Gastroesophageal sphincter (tissue), 4 donors: ENCODE measurements around the gene ADAMTSL2. TPM values are rescaled to one million over a fixed set of nuclear protein-coding genes. Genes with fewer than 3 reads are reported as not detected.

Source experiments
- ATAC-seq: fragments of 150-250 bp; one replicate; pipeline ENCODE4 v1.9.1; 2016; ENCODE audit warnings: mild to moderate bottlenecking, moderate library complexity
- H3K27ac ChIP-seq, 4 donors: fragments of 200-600 bp; sonication (generic) in 3 of 4; 1 replicate in 3 of 4; 2 replicates in 1 of 4; pipeline ENCODE4 v1.5.1; 2016 to 2019
- H3K27me3 ChIP-seq: fragments of 200-600 bp; sonication (generic); one replicate; pipeline ENCODE4 v1.5.1; 2019
- H3K36me3 ChIP-seq, 2 donors: fragments of 200-600 bp; sonication (generic); one replicate each; pipeline ENCODE4 v1.5.1; 2019; ENCODE audit warnings: control low read depth in 1 of 2
- H3K4me1 ChIP-seq, 3 donors: fragments of 200-600 bp; sonication (generic); 1 replicate in 2 of 3; 2 replicates in 1 of 3; pipeline ENCODE4 v1.5.1; 2016 to 2019; ENCODE audit warnings: control low read depth in 2 of 3
- H3K4me3 ChIP-seq, 2 donors: fragments of 200-600 bp; sonication (generic); one replicate each; pipeline ENCODE4 v1.5.1; 2019; ENCODE audit warnings: mild to moderate bottlenecking in 1 of 2, moderate library complexity in 1 of 2
- H3K9me3 ChIP-seq, 3 donors: fragments of 200-600 bp; sonication (generic); one replicate each; pipeline ENCODE4 v1.5.1; 2017 to 2019; ENCODE audit warnings: control low read depth in 2 of 3
- EP300 ChIP-seq: sonication (generic); formaldehyde crosslinking; IDR thresholded peaks from one replicate; pipeline ENCODE4 v1.6.1; 2017; ENCODE audit warnings: antibody characterized with exemption, mild to moderate bottlenecking
- POLR2A ChIP-seq, 2 donors: fragments of 450-650 bp; IDR thresholded peaks; one replicate each; pipeline ENCODE4 v1.6.1; 2017; ENCODE audit warnings: antibody characterized with exemption in 2 of 2, mild to moderate bottlenecking in 2 of 2, moderate library complexity in 1 of 2
- POLR2AphosphoS5 ChIP-seq: sonication (generic); formaldehyde crosslinking; IDR thresholded peaks from one replicate; pipeline ENCODE4 v1.6.1; 2017; ENCODE audit warnings: antibody characterized with exemption
- WGBS, 2 donors: methylation state at CpG; one replicate each; pipeline ENCODE4 v1.1.5; 2018; ENCODE audit warnings: low coverage in 1 of 2; 5-methylcytosine and 5-hydroxymethylcytosine counted together
- total RNA-seq, 4 donors: library from RNA; depleted of rRNA; stranded (reverse); fragments of >200 nt; gene quantifications; one replicate each; pipeline ENCODE4 v1.1.0, GENCODE V29; 2016
- TF ChIP-seq, protein P1 (sequence below), 4 experiments: fragments of 200-600 bp in 2 of 4; fragments of 450-650 bp in 2 of 4; sonication (generic) in 1 of 4; IDR thresholded peaks; one replicate each; pipeline ENCODE4 v1.5.1; 2017 to 2019; ENCODE audit warnings: antibody characterized with exemption in 4 of 4, mild to moderate bottlenecking in 2 of 4, moderate library complexity in 2 of 4

ADAMTSL2 gene
- total RNA-seq, 4 donors from 2014 or later: 2.0 to 5.8 (median 3.1) TPM

- H3K27ac ChIP-seq: no peak overlapping the region
- 8 to 18% methylated on average over 10 to 17 of the region's 28 CpGs for WGBS, 2 donors
- no peaks in the 10 kb centered on the region for H3K36me3 ChIP-seq
- no peak for TF ChIP-seq POLR2A (IDR thresholded peaks at IDR 0.05)
- no peak for TF ChIP-seq POLR2AphosphoS5
- TF ChIP-seq, protein P1, sequence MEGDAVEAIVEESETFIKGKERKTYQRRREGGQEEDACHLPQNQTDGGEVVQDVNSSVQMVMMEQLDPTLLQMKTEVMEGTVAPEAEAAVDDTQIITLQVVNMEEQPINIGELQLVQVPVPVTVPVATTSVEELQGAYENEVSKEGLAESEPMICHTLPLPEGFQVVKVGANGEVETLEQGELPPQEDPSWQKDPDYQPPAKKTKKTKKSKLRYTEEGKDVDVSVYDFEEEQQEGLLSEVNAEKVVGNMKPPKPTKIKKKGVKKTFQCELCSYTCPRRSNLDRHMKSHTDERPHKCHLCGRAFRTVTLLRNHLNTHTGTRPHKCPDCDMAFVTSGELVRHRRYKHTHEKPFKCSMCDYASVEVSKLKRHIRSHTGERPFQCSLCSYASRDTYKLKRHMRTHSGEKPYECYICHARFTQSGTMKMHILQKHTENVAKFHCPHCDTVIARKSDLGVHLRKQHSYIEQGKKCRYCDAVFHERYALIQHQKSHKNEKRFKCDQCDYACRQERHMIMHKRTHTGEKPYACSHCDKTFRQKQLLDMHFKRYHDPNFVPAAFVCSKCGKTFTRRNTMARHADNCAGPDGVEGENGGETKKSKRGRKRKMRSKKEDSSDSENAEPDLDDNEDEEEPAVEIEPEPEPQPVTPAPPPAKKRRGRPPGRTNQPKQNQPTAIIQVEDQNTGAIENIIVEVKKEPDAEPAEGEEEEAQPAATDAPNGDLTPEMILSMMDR (IDR thresholded peaks at IDR 0.05): no peak
- TF ChIP-seq EP300: no peak
- H3K27me3 ChIP-seq: peaks cover 65% of the 10 kb centered on the region
- no peak for ATAC-seq
- no peaks in the 10 kb centered on the region for H3K9me3 ChIP-seq
- H3K4me1 ChIP-seq: peaks cover 0 to 22% (median 0%) of the 10 kb centered on the region in 3 donors
- no peak overlapping the region for H3K4me3 ChIP-seq
Measured at GRCh38 chr9:133584559-133585476, 50.3 kb downstream of the ADAMTSL2 start.

GRCh38 chr9:133585481-133586351 lies 51.2 kb downstream of the ADAMTSL2 start:
- H3K27ac ChIP-seq: no peak overlapping the region
- WGBS, 2 donors: 0% methylated on average over 1 of the region's 43 CpGs; no CpG with 5 or more reads in 1 of the 2 donors
- no peak for ATAC-seq

DNA sequence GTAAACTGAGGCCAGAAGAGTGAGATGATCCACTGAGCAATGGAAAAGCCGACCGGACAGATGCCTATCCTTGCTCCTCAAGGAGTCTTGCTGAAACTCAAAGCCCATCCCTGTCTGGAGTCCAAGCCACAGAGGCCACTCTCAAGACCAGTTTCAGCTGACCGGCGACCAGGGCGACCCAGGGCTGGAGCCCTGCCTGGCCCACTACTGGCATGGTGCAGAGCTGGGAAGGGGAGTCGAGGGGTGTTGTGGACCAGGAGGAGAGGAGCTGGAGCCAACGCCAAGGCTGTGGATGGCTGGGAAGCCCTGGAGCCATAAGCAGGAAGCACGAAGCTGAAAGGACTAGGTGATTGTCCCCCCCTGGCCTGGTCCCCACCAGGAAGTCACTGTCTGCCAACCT lies 52.5 kb downstream of the ADAMTSL2 start:
- no peak for TF ChIP-seq POLR2AphosphoS5
- TF ChIP-seq EP300: no peak
- TF ChIP-seq, protein P1 (IDR thresholded peaks at IDR 0.05): no peak
- TF ChIP-seq POLR2A (IDR thresholded peaks at IDR 0.05): no peak
- no CpG with 5 or more reads among the region's 8 CpGs for WGBS, 2 donors

More at GRCh38 chr9:133585481-133586351, 51.2 kb downstream of the ADAMTSL2 start:
- TF ChIP-seq, protein P1 (IDR thresholded peaks at IDR 0.05): no peak
- TF ChIP-seq POLR2AphosphoS5 (no peak), POLR2A (IDR thresholded peaks at IDR 0.05) (no peak), EP300 (no peak)
- peaks cover 73% of the 10 kb centered on the region for H3K27me3 ChIP-seq
- H3K9me3 ChIP-seq: no peaks in the 10 kb centered on the region
- H3K4me3 ChIP-seq: no peak overlapping the region
- H3K4me1 ChIP-seq: peaks cover 0 to 22% (median 0%) of the 10 kb centered on the region in 3 donors
- no peaks in the 10 kb centered on the region for H3K36me3 ChIP-seq

DNA sequence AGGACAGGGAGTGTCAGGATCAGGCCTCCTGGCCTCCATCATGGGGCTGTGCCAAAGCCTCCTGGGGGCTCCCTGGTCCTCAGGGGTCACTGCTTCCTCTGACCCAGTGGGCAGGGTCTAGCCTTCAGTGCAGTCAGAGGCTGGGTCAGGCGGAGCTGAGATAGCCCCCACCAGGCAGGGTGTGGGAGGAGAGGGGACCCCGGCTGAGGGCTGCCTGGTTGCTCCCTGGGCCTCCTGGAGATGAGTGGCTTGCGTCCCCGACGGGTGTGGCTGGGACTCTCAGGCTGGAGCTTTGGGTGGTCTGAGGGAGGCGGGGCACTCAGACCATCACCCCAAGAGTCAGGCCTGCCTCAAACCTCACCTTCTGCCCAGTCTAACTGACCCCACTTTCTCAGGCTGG lies 53.0 kb downstream of the ADAMTSL2 start:
- Histone ChIP-seq H3K27me3 (peaks cover 90% of the 10 kb centered on the region), H3K9me3 (no peaks in the 10 kb centered on the region), H3K27ac (no peak overlapping the region), H3K4me1 (peaks cover 0 to 22% (median 0%) of the 10 kb centered on the region in 3 donors), H3K36me3 (no peaks in the 10 kb centered on the region), H3K4me3 (no peak overlapping the region)
- 84% methylated on average over 5 of the region's 6 CpGs; no CpG with 5 or more reads in 1 of the 2 donors for WGBS, 2 donors
- no peak for TF ChIP-seq POLR2AphosphoS5
- no peak for TF ChIP-seq EP300
- TF ChIP-seq, protein P1 (IDR thresholded peaks at IDR 0.05): no peak
- TF ChIP-seq POLR2A (IDR thresholded peaks at IDR 0.05): no peak
- no peak for ATAC-seq

More for the DNA sequence above, 52.5 kb downstream of the ADAMTSL2 start:
- no peak overlapping the region for H3K4me3 ChIP-seq
- no peak for ATAC-seq
- H3K27ac ChIP-seq: no peak overlapping the region
- H3K27me3 ChIP-seq: peaks cover 86% of the 10 kb centered on the region
- peaks cover 0 to 22% (median 0%) of the 10 kb centered on the region in 3 donors for H3K4me1 ChIP-seq
- H3K36me3 ChIP-seq: no peaks in the 10 kb centered on the region
- no peaks in the 10 kb centered on the region for H3K9me3 ChIP-seq
